OCI-LY7 (cell line): ENCODE data around the gene PITX3. TPM values are rescaled to one million over a fixed set of nuclear protein-coding genes. Genes with fewer than 3 reads are reported as not detected.

Source experiments
- Bru-seq: library from RNA; stranded (reverse); fragments of 400-500 nt; gene quantifications from one replicate; lab custom pipeline; 2021; lab: Mats Ljungman, UMichigan
- BruChase-seq, 2 experiments: library from RNA; stranded (reverse); fragments of 400-500 nt; gene quantifications; one replicate each; lab custom pipeline; 2021; lab: Mats Ljungman, UMichigan
- BruUV-seq: library from RNA; stranded (reverse); fragments of 400-500 nt; replicated peaks from 2 replicates; lab custom pipeline; 2021; lab: Mats Ljungman, UMichigan
- CTCF ChIA-PET: fragments of 300-600 bp; sonication (Branson Sonifier 250); formaldehyde crosslinking; loops from one replicate; lab custom pipeline; 2022; ENCODE audit warnings: antibody characterized with exemption; ENCODE audit not compliant: unreplicated experiment; lab: Charles Lee
- POLR2A ChIA-PET: fragments of 300-600 bp; sonication (Branson Sonifier 250); formaldehyde crosslinking; loops from one replicate; lab custom pipeline; 2022; ENCODE audit warnings: antibody characterized with exemption; lab: Charles Lee
- DNase-seq: peaks from one replicate; pipeline ENCODE4 v3.0.0-alpha.2; 2015; ENCODE audit warnings: low spot score
- H2AFZ ChIP-seq: fragments of 200-600 bp; sonication (generic), shearing (Covaris generic); 2 replicates; pipeline ENCODE4 v1.6.1; 2014; ENCODE audit warnings: mild to moderate bottlenecking, antibody characterized with exemption, low read length, moderate library complexity
- H3K27ac ChIP-seq: fragments of 200-600 bp; sonication (generic); 2 replicates; pipeline ENCODE4 v1.5.1; 2014; ENCODE audit warnings: mixed run types, low read depth, mild to moderate bottlenecking, moderate library complexity, low read length, inconsistent platforms; ENCODE audit not compliant: poor library complexity, severe bottlenecking
- H3K36me3 ChIP-seq: fragments of 200-600 bp; sonication (generic); 2 replicates; pipeline ENCODE4 v1.6.1; 2014; ENCODE audit warnings: mild to moderate bottlenecking, antibody characterized with exemption, low read length, moderate library complexity, mixed read lengths; ENCODE audit not compliant: insufficient read depth
- H3K4me1 ChIP-seq: fragments of 200-600 bp; sonication (generic); 2 replicates; pipeline ENCODE4 v1.5.1; 2014; ENCODE audit warnings: mild to moderate bottlenecking, low read length; ENCODE audit not compliant: insufficient read depth, poor library complexity, severe bottlenecking
- H3K4me2 ChIP-seq: fragments of 200-600 bp; sonication (generic); 2 replicates; pipeline ENCODE4 v1.6.1; 2014; ENCODE audit warnings: mild to moderate bottlenecking, low read length
- H3K4me3 ChIP-seq: fragments of 200-600 bp; sonication (generic); 2 replicates; pipeline ENCODE4 v1.5.1; 2014; ENCODE audit warnings: mild to moderate bottlenecking, low read depth, low read length; ENCODE audit not compliant: poor library complexity, severe bottlenecking
- H3K79me2 ChIP-seq: fragments of 200-600 bp; sonication (generic); 2 replicates; pipeline ENCODE4 v1.6.1; 2016; ENCODE audit warnings: low read depth, mild to moderate bottlenecking, low read length, moderate library complexity, mixed read lengths; ENCODE audit not compliant: insufficient read depth
- H3K9me2 ChIP-seq: fragments of 200-600 bp; sonication (generic); 2 replicates; pipeline ENCODE4 v1.6.1; 2016; ENCODE audit warnings: mild to moderate bottlenecking, low read length, mixed read lengths; ENCODE audit not compliant: insufficient read depth
- H3K9me3 ChIP-seq: fragments of 200-600 bp; sonication (generic); 2 replicates; pipeline ENCODE4 v1.6.1; 2014; ENCODE audit warnings: mild to moderate bottlenecking, mixed run types, low read length, mixed read lengths
- H4K20me1 ChIP-seq: fragments of 200-600 bp; sonication (generic); 2 replicates; pipeline ENCODE4 v1.6.1; 2014; ENCODE audit warnings: mild to moderate bottlenecking, antibody characterized with exemption, low read length, moderate library complexity, mixed read lengths; ENCODE audit not compliant: insufficient read depth
- CTCF ChIP-seq: fragments of 200-600 bp; sonication (generic); conservative IDR thresholded peaks from 2 replicates; pipeline ENCODE4 v1.5.1; 2014; ENCODE audit warnings: mild to moderate bottlenecking, antibody characterized with exemption, low read length, moderate library complexity, mixed read lengths
- EZH2phosphoT487 ChIP-seq: fragments of 200-600 bp; sonication (generic); IDR thresholded peaks from 2 replicates; pipeline ENCODE4 v1.6.1; 2018; ENCODE audit warnings: low read depth, borderline replicate concordance, mild to moderate bottlenecking, mixed run types, antibody characterized with exemption, low read length, moderate library complexity, mixed read lengths
- intact Hi-C: fragments of 100-400 bp; cut with micrococcal nuclease; formaldehyde crosslinking; loops from one replicate; pipeline ENCODE4 v1.10.0; 2022; ENCODE audit not compliant: unreplicated experiment
- long read RNA-seq: library from polyadenylated mRNA; stranded (forward); transcript quantifications from one replicate; pipeline ENCODE4 v2.0.0, GENCODE V29; 2022
- total RNA-seq, 2 experiments: library from RNA; depleted of rRNA in 1 of 2; stranded (reverse); fragments of >200 nt in 1 of 2; shearing (Covaris generic) in 1 of 2; gene quantifications; 2 replicates each; pipeline ENCODE4 v1.2.3, GENCODE V29; 2014 to 2022

Gene PITX3
- total RNA-seq (2014; rRNA removed; shearing (Covaris generic)): not detected in 2 replicates
- total RNA-seq (2022): not detected in 2 replicates
- Bru-seq, nascent RNA: not detected
- not detected for BruChase-seq, experiment 1, labeled RNA remaining after a 6-hour chase
- not detected for BruChase-seq, experiment 2, labeled RNA remaining after a 2-hour chase
- long read RNA-seq: 0 reads

DNA sequence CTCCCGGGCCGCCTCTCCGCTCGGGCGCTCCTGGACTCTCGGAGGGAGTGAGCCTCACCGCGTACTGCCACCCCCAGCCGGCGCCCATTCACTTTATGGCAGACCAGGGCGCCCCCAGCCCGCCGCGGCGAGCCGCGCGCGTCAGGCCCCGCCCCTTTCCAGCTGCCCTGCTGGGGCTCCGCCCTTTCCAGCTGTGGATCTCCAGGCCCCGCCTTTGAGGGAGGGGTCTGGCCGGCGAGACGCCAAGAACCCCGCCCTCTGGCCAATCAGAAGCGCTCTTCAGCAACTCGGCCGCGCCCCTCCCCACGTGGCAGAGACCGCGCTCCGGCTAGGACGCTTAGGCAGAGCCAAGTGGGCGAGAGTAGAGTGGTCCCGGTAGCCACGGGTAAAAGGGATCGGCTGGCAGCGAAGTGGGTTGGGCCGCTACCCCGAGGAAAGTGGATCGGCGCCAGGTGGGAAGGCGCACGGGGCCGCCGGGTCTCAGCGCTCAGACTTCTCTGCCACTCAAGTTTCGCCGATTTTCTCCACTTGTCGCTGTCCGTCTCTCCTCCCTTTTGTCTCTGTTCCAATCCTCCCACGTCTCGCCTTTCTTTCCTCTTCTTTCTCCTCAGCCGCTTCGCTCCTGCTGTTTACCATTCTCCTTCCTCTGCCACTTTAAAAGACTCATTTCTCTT lies at the start of gene PITX3:
Gene PITX3 (minus strand): TSS at position 69 of the 674 bp plus-strand sequence. CDS start 9,432 bp downstream, outside the sequence.
- BruUV-seq: no TSS peak
- intact Hi-C loops: no loop called here
- Histone ChIP-seq H4K20me1 (peaks cover 5% of the 10 kb centered on the region; the same call in 1 of the 2 replicates), H3K4me3 (peak within 1 kb of the TSS; percentile 44), H3K9me3 (no peaks in the 10 kb centered on the region), H2AFZ (peak within 1 kb of the TSS; percentile 7; the same call in 1 of the 2 replicates), H3K4me1 (peaks cover 12% of the 10 kb centered on the region), H3K4me2 (peak within 1 kb of the TSS; percentile 52), H3K36me3 (no peaks in the 10 kb centered on the region), H3K9me2 (no peaks in the 10 kb centered on the region), H3K27ac (no peak within 1 kb of the TSS), H3K79me2 (peaks cover 10% of the 10 kb centered on the region)
- ChIA-PET CTCF (no interaction called here), POLR2A (interaction anchor here (0.6 to 1.0 kb wide), 2 partner anchors 30 to 38 kb away, joined by 3 to 5 read pairs; no protein-coding TSS in a partner anchor)
- TF ChIP-seq CTCF (no peak), EZH2phosphoT487 (no peak)
- DNase-seq: peak; percentile 85

- Histone ChIP-seq H3K9me3 (no peaks in the 10 kb centered on the region), H3K36me3 (peaks cover 9% of the 10 kb centered on the region; the same call in 1 of the 2 replicates), H3K9me2 (no peaks in the 10 kb centered on the region), H4K20me1 (no peaks in the 10 kb centered on the region), H3K4me3 (no peak overlapping the region), H3K4me1 (no peaks in the 10 kb centered on the region), H2AFZ (no peak overlapping the region), H3K27ac (no peak overlapping the region), H3K4me2 (no peak overlapping the region), H3K79me2 (no peaks in the 10 kb centered on the region)
- no peak for DNase-seq
- BruUV-seq: no TSS peak
- CTCF ChIA-PET: no interaction called here
- intact Hi-C loops: no loop called here
- TF ChIP-seq CTCF (no peak), EZH2phosphoT487 (no peak)
- POLR2A ChIA-PET: no interaction called here
These were observed 48.5 kb upstream of the PITX3 start for GRCh38 chr10:102289840-102290239.

- H3K36me3 ChIP-seq: peaks cover 9% of the 10 kb centered on the region; the same call in 1 of the 2 replicates
- intact Hi-C loops: no loop called here
- H3K9me3 ChIP-seq: no peaks in the 10 kb centered on the region
- DNase-seq: no peak
- H3K79me2 ChIP-seq: no peaks in the 10 kb centered on the region
- no peak overlapping the region for H2AFZ ChIP-seq
- TF ChIP-seq CTCF (no peak), EZH2phosphoT487 (no peak)
- no peaks in the 10 kb centered on the region for H3K4me1 ChIP-seq
- no peak overlapping the region for H3K4me2 ChIP-seq
- no peaks in the 10 kb centered on the region for H3K9me2 ChIP-seq
- ChIA-PET CTCF (no interaction called here), POLR2A (interaction anchor here (0.6 kb wide), 1 partner anchor 538 kb away, joined by 3 read pairs; no protein-coding TSS in a partner anchor)
- H4K20me1 ChIP-seq: no peaks in the 10 kb centered on the region
- no peak overlapping the region for H3K27ac ChIP-seq
- no peak overlapping the region for H3K4me3 ChIP-seq
- BruUV-seq: no TSS peak
These were observed 48.0 kb upstream of the PITX3 start for GRCh38 chr10:102289356-102289755.
